Measurements from ENCODE around the gene CCDC9B. TPM values are rescaled to one million over a fixed set of nuclear protein-coding genes. Genes with fewer than 3 reads are reported as not detected.

The CCDC9B gene
- total RNA-seq, 1 donor from 2014 or later: 21.6 TPM

- H3K9me3 Mint-ChIP-seq (ENCODE audit: unreplicated experiment): no peaks in the 10 kb centered on the region
- peak overlapping the region; percentile 68 for H3K4me3 Mint-ChIP-seq (ENCODE audit: unreplicated experiment)
- TF ChIP-seq CTCF (IDR thresholded peaks at IDR 0.05): peak; percentile 53
- H3K27me3 Mint-ChIP-seq (ENCODE audit: unreplicated experiment): no peaks in the 10 kb centered on the region
- DNase-seq (ENCODE audit: extremely low spot score, unreplicated experiment): no peak
- H3K36me3 Mint-ChIP-seq (ENCODE audit: unreplicated experiment): no peaks in the 10 kb centered on the region
- H3K4me1 Mint-ChIP-seq (ENCODE audit: unreplicated experiment): peaks cover 90% of the 10 kb centered on the region
- H3K27ac Mint-ChIP-seq (ENCODE audit: unreplicated experiment): peak overlapping the region; percentile 97
These were observed 1.2 kb downstream of the CCDC9B start for GRCh38 chr15:40339621-40339945.

- H3K4me3 Mint-ChIP-seq (ENCODE audit: unreplicated experiment): peak overlapping the region; percentile 68
- DNase-seq (ENCODE audit: extremely low spot score, unreplicated experiment): no peak
- TF ChIP-seq CTCF (IDR thresholded peaks at IDR 0.05): no peak
- H3K9me3 Mint-ChIP-seq (ENCODE audit: unreplicated experiment): no peaks in the 10 kb centered on the region
- H3K27ac Mint-ChIP-seq (ENCODE audit: unreplicated experiment): peak overlapping the region; percentile 97
- no peaks in the 10 kb centered on the region for H3K27me3 Mint-ChIP-seq (ENCODE audit: unreplicated experiment)
- peaks cover 90% of the 10 kb centered on the region for H3K4me1 Mint-ChIP-seq (ENCODE audit: unreplicated experiment)
- no peaks in the 10 kb centered on the region for H3K36me3 Mint-ChIP-seq (ENCODE audit: unreplicated experiment)
These were observed 1.7 kb downstream of the CCDC9B start for GRCh38 chr15:40338921-40339620.

GRCh38 chr15:40338041-40338657, 2.6 kb downstream of the CCDC9B start:
- Mint-ChIP-seq H3K4me3 (ENCODE audit: unreplicated experiment) (no peak overlapping the region), H3K9me3 (ENCODE audit: unreplicated experiment) (no peaks in the 10 kb centered on the region), H3K27me3 (ENCODE audit: unreplicated experiment) (no peaks in the 10 kb centered on the region), H3K4me1 (ENCODE audit: unreplicated experiment) (peaks cover 90% of the 10 kb centered on the region), H3K27ac (ENCODE audit: unreplicated experiment) (peak overlapping the region; percentile 97), H3K36me3 (ENCODE audit: unreplicated experiment) (no peaks in the 10 kb centered on the region)
- no peak for DNase-seq (ENCODE audit: extremely low spot score, unreplicated experiment)
- peak; percentile 95 for TF ChIP-seq CTCF (IDR thresholded peaks at IDR 0.05)

GRCh38 chr15:40337597-40337996, 3.1 kb downstream of the CCDC9B start:
- H3K4me1 Mint-ChIP-seq (ENCODE audit: unreplicated experiment): peaks cover 91% of the 10 kb centered on the region
- no peaks in the 10 kb centered on the region for H3K27me3 Mint-ChIP-seq (ENCODE audit: unreplicated experiment)
- H3K36me3 Mint-ChIP-seq (ENCODE audit: unreplicated experiment): no peaks in the 10 kb centered on the region
- peak overlapping the region; percentile 97 for H3K27ac Mint-ChIP-seq (ENCODE audit: unreplicated experiment)
- no peak for TF ChIP-seq CTCF (IDR thresholded peaks at IDR 0.05)
- DNase-seq (ENCODE audit: extremely low spot score, unreplicated experiment): no peak
- no peaks in the 10 kb centered on the region for H3K9me3 Mint-ChIP-seq (ENCODE audit: unreplicated experiment)
- no peak overlapping the region for H3K4me3 Mint-ChIP-seq (ENCODE audit: unreplicated experiment)

- Mint-ChIP-seq H3K4me3 (ENCODE audit: unreplicated experiment) (no peak overlapping the region), H3K27me3 (ENCODE audit: unreplicated experiment) (no peaks in the 10 kb centered on the region), H3K36me3 (ENCODE audit: unreplicated experiment) (no peaks in the 10 kb centered on the region), H3K27ac (ENCODE audit: unreplicated experiment) (peak overlapping the region; percentile 80), H3K9me3 (ENCODE audit: unreplicated experiment) (no peaks in the 10 kb centered on the region), H3K4me1 (ENCODE audit: unreplicated experiment) (peaks cover 87% of the 10 kb centered on the region)
- peak; percentile 10 for TF ChIP-seq CTCF (IDR thresholded peaks at IDR 0.05)
- DNase-seq (ENCODE audit: extremely low spot score, unreplicated experiment): no peak
These were observed 4.0 kb downstream of the CCDC9B start for GRCh38 chr15:40336744-40337122.

Measured in osteocyte (in vitro differentiated cells).